Ascending aorta (tissue), 2 donors: ENCODE measurements around the gene TMEM190. TPM values are rescaled to one million over a fixed set of nuclear protein-coding genes. Genes with fewer than 3 reads are reported as not detected.
"Not testable (repeated sequence)": the region's sequence is repeated elsewhere in the genome, so short reads cannot be mapped to it uniquely, and the experiment has no call there.

Source experiments
- DNase-seq, 2 donors: peaks; one replicate each; pipeline ENCODE4 v3.0.0-alpha.2; 2019; ENCODE audit warnings: low spot score in 2 of 2
- H3K27ac ChIP-seq, 2 donors: fragments of 200-600 bp; sonication (generic); one replicate each; pipeline ENCODE4 v1.5.1; 2016 to 2017; ENCODE audit warnings: mild to moderate bottlenecking in 1 of 2
- H3K27me3 ChIP-seq: fragments of 200-600 bp; sonication (generic); one replicate; pipeline ENCODE4 v1.5.1; 2017
- H3K36me3 ChIP-seq, 2 donors: fragments of 200-600 bp; sonication (generic); one replicate each; pipeline ENCODE4 v1.5.1; 2016
- H3K4me1 ChIP-seq, 2 donors: fragments of 200-600 bp; sonication (generic); one replicate each; pipeline ENCODE4 v1.5.1; 2016 to 2017; ENCODE audit warnings: mild to moderate bottlenecking in 1 of 2
- H3K4me3 ChIP-seq, 2 donors: fragments of 200-600 bp; sonication (generic); one replicate each; pipeline ENCODE4 v1.5.1; 2016 to 2017; ENCODE audit warnings: mild to moderate bottlenecking in 1 of 2
- H3K9me3 ChIP-seq, 2 donors: fragments of 200-600 bp; sonication (generic); one replicate each; pipeline ENCODE4 v1.5.1; 2016
- intact Hi-C: fragments of 100-400 bp; cut with DNase I; formaldehyde crosslinking; loops from one replicate; pipeline ENCODE4 v1.15.1; 2023
- total RNA-seq: library from RNA; depleted of rRNA; stranded (reverse); fragments of >200 nt; gene quantifications from one replicate; pipeline ENCODE4 v1.1.0, GENCODE V29; 2016
- TF ChIP-seq, protein P1 (sequence below), 3 experiments: fragments of 200-600 bp in 2 of 3; fragments of 450-650 bp in 1 of 3; sonication (generic) in 2 of 3; IDR thresholded peaks; one replicate each; pipeline ENCODE4 v1.5.1; 2016 to 2019; ENCODE audit warnings: antibody characterized with exemption in 3 of 3, mild to moderate bottlenecking in 1 of 3, moderate library complexity in 1 of 3

The TMEM190 gene
- total RNA-seq, 1 donor from 2014 or later, result not detected

- Histone ChIP-seq H3K36me3 (peaks cover 19 to 33% of the 10 kb centered on the region in 2 donors), H3K4me3 (peak overlapping the region; percentile 86 to 92), H3K9me3 (no peaks in the 10 kb centered on the region), H3K27me3 (no peaks in the 10 kb centered on the region), H3K4me1 (peaks cover 11 to 13% of the 10 kb centered on the region in 2 donors), H3K27ac (no peak overlapping the region)
- intact Hi-C loops, result loop anchor here (5.0 to 10.0 kb wide), 5 partner anchors 96 to 1539 kb away; partner anchors contain the start of genes LENG9, MYADM, PPP1R12C and ZSCAN5A
- TF ChIP-seq, protein P1, sequence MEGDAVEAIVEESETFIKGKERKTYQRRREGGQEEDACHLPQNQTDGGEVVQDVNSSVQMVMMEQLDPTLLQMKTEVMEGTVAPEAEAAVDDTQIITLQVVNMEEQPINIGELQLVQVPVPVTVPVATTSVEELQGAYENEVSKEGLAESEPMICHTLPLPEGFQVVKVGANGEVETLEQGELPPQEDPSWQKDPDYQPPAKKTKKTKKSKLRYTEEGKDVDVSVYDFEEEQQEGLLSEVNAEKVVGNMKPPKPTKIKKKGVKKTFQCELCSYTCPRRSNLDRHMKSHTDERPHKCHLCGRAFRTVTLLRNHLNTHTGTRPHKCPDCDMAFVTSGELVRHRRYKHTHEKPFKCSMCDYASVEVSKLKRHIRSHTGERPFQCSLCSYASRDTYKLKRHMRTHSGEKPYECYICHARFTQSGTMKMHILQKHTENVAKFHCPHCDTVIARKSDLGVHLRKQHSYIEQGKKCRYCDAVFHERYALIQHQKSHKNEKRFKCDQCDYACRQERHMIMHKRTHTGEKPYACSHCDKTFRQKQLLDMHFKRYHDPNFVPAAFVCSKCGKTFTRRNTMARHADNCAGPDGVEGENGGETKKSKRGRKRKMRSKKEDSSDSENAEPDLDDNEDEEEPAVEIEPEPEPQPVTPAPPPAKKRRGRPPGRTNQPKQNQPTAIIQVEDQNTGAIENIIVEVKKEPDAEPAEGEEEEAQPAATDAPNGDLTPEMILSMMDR (IDR thresholded peaks at IDR 0.05), result no peak
- DNase-seq, result no peak
Measured at GRCh38 chr19:55406091-55406825, 29.6 kb downstream of the TMEM190 start.

DNA sequence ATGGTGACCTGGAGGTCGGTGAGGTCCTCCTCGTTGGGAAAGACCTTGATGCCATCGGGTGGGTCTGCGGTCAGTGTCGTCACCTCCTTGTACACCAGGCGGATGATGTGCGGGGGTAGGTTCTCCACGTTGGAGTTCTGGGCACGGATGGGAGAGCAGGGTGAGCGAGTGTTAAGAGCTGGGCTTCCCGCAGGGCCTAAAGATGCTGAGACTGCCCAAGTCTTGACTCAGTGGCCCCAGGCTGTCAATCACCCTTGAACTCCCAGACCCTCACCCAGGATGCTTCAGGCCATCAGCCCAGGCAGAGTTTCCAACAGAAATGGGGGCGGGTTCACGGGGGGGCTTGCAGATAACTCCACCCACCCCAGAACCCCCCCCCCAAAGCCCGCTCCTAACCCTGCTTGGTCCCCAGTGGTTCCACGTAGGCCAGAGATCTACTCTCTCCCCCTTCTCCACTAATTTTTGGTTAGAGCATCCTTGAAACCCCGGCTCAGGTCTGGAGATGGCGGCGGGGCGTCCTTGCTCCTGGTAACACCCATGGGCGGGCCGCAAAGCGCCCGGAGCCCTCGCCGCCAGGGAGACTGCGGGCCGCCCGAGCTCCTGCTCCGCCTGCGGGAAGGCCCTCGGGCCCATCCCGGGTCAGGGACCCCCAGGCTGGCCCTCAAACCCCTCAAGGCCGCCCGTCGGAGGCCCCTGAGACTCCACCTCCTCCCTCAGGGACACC lies 30.4 kb downstream of the TMEM190 start:
- intact Hi-C loops, result loop anchor here (1.0 to 10.0 kb wide), 6 partner anchors 21 to 1540 kb away; partner anchors contain the start of genes LENG9, MYADM, PPP1R12C and ZSCAN5A
- no peaks in the 10 kb centered on the region for H3K9me3 ChIP-seq
- peak overlapping the region; percentile 96 to 99 for H3K27ac ChIP-seq
- TF ChIP-seq, protein P1 (IDR thresholded peaks at IDR 0.05), result no peak
- DNase-seq, result peak in 1 of 2 donors; percentile 71
- H3K4me1 ChIP-seq, result peaks cover 11 to 13% of the 10 kb centered on the region in 2 donors
- H3K36me3 ChIP-seq, result peaks cover 16 to 27% of the 10 kb centered on the region in 2 donors
- no peaks in the 10 kb centered on the region for H3K27me3 ChIP-seq
- H3K4me3 ChIP-seq, result peak overlapping the region; percentile 86 to 92

DNA sequence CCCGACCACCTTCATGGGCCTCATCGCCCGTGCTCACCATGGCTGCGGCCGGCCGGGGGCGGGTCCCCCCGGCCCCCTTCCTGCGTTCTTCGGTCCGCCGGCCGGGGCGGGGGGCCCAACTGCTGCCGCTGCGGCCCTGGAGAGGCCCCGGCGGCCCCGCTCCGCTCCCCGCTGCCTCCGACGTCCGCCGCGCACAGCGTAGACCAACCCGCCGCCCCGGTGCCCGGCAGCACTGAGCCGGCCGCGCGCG lies 30.8 kb downstream of the TMEM190 start, which contains the start of gene UBE2S:
Gene UBE2S (minus strand): TSS at position 239 of the 250 bp plus-strand sequence. CDS start 199 bp downstream, at position 40.
- H3K27me3 ChIP-seq, DNase-seq, H3K9me3 ChIP-seq: not testable (repeated sequence)
- peak within 1 kb of the TSS; percentile 86 to 92 for H3K4me3 ChIP-seq
- intact Hi-C loops, result loop anchor here (1.0 to 10.0 kb wide), 6 partner anchors 21 to 1540 kb away; partner anchors contain the start of genes LENG9, MYADM, PPP1R12C and ZSCAN5A
- peaks cover 12 to 23% of the 10 kb centered on the region in 2 donors for H3K36me3 ChIP-seq
- H3K4me1 ChIP-seq, result peaks cover 11 to 13% of the 10 kb centered on the region in 2 donors
- H3K27ac ChIP-seq, result peak within 1 kb of the TSS; percentile 96 to 99

- H3K36me3 ChIP-seq, result peaks cover 7 to 18% of the 10 kb centered on the region in 2 donors
- H3K9me3 ChIP-seq, result no peaks in the 10 kb centered on the region
- peak overlapping the region; percentile 86 to 92 for H3K4me3 ChIP-seq
- intact Hi-C loops, result loop anchor here (1.0 to 10.0 kb wide), 10 partner anchors 22 to 1541 kb away; partner anchors contain the start of genes FIZ1, ISOC2, KMT5C and LENG9
- TF ChIP-seq, protein P1 (IDR thresholded peaks at IDR 0.05), result no peak
- H3K27me3 ChIP-seq, result no peaks in the 10 kb centered on the region
- peaks cover 11 to 13% of the 10 kb centered on the region in 2 donors for H3K4me1 ChIP-seq
- peak; percentile 95 to 99 for DNase-seq
- H3K27ac ChIP-seq, result peak overlapping the region; percentile 96 to 99
Measured at GRCh38 chr19:55407800-55408532, 31.3 kb downstream of the TMEM190 start.

DNA sequence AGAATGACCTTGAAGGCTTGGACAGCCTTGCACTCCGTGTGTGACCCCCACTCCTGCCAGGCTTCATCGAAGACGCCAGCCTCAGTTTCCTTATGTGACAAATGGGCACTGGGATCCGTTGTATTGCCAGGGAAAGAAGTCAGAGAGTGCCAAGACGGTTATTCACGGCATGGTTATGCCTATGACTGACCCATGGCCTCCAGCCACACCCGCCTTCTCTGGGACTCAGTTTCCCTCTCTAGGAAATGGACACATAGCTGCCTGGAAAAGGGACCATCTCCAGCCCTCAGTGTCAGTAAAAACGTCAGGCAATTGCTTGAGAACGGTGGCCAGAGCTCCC lies 31.9 kb downstream of the TMEM190 start:
- H3K4me1 ChIP-seq, result peaks cover 11 to 13% of the 10 kb centered on the region in 2 donors
- intact Hi-C loops, result loop anchor here (1.0 to 10.0 kb wide), 9 partner anchors 53 to 1541 kb away; partner anchors contain the start of genes FIZ1, ISOC2, KMT5C and LENG9
- H3K36me3 ChIP-seq, result peaks cover 2 to 12% of the 10 kb centered on the region in 2 donors
- peak overlapping the region; percentile 86 to 92 for H3K4me3 ChIP-seq
- TF ChIP-seq, protein P1 (IDR thresholded peaks at IDR 0.05), result no peak
- no peaks in the 10 kb centered on the region for H3K9me3 ChIP-seq
- H3K27ac ChIP-seq, result peak overlapping the region; percentile 96 to 99
- DNase-seq, result no peak
- no peaks in the 10 kb centered on the region for H3K27me3 ChIP-seq

DNA sequence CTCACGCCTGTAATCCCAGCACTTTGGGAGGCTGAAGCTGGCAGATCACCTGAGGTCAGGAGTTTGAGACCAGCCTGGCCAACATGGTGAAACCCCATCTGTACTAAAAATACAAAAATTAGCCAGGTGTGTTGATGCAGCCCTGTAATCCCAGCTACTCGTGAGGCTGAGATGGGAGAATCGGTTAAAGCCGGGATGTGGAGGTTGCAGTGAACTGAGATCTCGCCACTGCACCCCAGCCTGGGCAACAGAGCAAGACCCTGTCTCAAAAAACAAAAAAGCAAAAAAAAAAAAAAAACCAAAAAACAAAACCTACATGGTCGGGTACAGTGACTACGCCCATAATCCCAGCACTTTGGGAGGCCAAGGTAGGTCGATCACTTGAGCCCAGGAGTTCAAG lies 32.6 kb downstream of the TMEM190 start:
- DNase-seq, H3K4me3 ChIP-seq, H3K27ac ChIP-seq, H3K27me3 ChIP-seq, H3K36me3 ChIP-seq, H3K9me3 ChIP-seq: not testable (repeated sequence)
- intact Hi-C loops, result loop anchor here (2.0 to 10.0 kb wide), 6 partner anchors 68 to 1542 kb away; partner anchors contain the start of genes LENG9, MYADM, PPP1R12C and ZNF628
- peaks cover 11 to 13% of the 10 kb centered on the region in 2 donors for H3K4me1 ChIP-seq
